Measurements from ENCODE around the gene FOXP1.

Gene FOXP1

DNA sequence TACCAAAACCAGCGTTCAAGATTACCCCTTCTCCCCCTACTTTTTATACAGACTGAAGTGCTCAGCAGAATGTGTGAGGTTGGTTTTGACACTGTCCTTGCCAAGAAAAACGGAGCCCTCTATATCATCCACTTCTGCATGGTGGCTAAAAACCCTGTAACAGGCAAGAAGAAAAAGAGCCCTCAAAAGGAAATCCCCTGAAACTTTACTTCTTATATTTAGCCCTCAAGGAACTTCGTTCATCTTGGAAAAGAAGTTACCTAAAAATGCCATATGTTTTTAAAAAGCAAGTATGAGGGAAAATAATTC, 473.6 kb downstream of the FOXP1 start:
- DNase-seq: no peak

DNA sequence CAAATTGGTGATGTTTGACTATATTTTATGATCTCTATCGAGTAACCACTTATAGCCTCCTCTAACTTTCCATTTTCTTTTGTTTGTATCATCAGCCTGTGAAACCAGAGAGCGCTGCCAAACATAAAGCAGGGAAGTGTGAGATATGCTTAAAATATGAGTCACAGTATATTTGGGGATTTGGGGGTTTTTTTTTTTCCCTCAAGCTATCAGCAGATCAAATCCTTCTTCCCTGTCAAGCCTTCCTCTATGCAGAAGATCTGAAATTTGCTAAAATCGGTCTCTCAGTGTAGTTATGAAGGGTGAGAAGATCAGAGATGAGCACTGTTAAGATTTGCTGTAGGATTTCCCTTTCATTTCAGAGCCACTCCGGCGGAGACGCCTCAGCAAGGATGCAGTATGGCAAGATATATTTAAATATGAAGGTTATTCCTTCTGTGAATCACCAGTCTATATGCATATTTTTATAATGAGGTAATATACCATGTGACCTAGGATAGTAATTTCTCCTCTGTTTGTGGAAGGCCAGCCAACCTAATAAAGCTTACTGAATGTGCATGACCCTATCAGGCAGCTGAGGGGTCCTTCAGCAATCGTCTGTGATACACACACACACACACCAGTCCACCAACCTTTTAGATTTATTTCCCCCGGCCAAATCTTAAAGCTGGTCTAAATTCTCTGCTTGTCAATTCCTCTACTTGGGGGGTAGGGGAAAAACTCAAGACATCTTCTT, 474.1 kb downstream of the FOXP1 start:
- no peak for DNase-seq

DNA sequence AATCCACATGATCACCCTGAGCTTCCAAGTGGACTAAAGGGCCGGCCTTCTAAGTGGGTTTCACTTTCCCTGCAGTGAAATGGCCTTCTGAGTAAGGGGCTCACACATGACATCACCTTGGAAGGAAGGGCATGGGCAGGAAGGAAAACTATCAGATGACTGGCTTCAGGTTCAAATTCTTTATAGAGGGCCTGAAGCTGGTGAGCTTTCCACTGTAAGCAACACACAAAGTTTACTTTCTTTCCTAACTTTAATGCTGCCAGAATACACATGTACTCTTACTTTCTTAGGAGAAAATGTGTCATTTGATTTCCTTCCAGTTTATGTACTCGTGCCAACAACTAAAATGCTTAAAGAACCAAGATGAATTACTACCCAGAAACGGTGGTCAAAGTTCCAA, 475.6 kb downstream of the FOXP1 start:
- no peak for DNase-seq

DNA sequence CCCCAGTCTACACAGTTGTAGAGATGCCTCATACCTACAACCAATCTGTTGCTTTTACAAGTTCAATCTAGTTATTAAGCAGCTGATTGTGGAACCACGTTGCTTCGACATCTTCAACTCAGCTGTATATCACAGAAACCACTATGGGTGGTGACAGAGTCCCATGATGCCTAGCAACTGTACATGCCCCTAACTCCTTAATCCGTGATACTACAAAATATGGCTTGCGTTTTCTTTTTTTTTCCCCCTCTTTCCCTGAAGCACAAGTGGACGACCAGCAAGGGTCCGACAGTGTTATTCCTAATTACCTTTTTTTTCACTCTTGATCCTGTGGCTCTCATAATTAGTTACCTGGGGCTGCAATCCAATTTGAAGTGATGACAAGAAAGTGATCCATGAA, 478.6 kb downstream of the FOXP1 start:
- DNase-seq: no peak

DNA sequence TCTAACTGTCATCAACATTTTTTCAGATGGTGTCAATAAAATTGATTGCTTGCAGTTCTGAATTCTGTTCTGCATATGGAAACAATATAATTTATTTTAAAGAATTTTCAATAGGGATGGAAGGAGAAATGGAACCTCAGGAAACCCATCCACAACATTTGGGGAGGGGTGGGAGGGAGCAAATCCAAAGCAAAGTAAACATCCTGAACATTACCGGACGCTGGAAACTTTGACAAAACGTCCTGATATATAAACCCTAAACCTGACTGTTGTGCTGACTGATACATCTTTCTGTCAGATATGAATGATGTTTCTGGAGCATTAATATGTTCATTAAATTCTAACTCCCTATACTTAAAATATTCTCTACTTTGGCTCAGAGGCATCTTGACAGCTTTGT, 479.0 kb downstream of the FOXP1 start:
- DNase-seq: no peak

DNA sequence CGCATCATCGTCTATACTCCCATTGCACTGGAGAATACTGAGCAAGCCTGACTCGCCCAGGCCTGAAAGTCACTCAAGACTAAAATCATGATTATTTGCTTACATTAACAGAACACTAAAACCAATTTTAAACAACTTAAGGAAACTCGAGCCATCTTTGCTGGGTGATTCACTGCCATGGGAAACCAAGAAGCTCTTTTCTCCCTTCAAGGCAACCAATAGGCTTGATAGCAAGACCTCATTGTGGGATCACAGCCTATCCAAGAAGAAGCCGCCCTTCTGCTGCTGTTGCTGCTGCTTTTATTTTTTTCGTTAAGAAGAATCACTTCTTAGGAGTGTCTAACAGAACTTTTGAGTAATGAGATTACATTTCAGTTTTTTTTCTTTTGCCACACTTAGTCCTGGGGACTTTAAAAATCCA, 479.4 kb downstream of the FOXP1 start:
- no peak for DNase-seq

DNA sequence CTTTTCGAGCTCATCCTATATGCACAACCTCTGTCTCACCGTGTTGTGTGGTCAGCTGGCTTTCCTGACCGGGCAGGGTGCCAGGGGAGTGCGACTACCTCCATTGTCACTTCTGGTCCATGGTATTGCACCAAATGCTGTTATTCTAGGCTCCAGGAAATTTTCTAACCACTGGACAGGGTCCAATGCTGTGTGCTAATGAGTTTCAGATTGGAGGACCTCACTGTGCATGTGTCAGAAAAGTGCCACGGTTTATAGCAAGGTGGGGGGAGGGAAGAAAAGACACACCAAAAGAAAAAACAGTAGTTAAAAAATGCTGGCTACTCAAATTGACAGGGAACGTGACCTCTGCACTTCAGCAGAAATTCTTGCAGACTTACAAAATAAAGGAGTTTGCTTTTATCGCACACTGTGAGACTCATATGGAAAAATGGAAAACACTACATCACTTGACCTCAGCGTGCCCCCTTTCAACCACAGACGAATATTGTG, 480.1 kb downstream of the FOXP1 start:
- DNase-seq: no peak

DNA sequence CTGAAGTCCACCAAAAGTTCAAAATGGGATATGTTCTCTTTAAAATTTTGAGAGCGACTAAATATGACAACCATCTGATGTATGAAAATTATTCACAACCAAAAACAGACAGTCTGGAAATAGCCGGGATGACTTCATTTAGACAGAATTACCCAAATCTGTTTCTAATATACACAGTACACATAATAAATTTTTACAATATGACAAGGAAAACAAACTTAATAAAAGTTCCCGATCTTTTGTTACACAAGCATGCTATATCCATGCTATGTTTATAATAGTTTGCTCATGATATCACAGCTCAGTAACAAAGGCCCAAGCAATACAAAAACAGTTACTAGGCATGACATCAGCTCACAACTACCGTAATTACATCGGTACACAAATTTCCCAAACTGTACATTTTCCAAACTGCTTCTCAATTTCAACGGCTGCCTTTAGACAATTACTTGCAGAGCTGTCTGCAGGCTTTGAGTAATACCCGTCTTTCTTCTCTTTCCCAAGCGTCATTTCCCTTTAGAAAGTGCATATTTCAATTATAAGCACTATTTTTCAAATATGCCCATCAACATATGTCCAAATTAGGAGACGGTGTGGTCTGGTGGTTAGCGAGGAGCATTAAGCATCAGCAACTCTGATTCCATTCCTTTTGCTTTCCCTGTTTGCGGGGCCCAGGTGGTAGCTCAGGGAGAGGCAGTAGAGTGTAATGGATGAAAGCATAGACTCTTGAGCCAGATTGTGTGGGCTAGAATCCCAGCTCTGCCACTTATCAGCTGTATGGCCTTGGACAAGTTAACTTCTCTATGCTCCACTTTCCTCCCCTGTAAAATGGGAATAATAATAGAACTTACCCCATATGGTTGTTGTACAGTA, 481.2 kb downstream of the FOXP1 start:
- DNase-seq: no peak

DNA sequence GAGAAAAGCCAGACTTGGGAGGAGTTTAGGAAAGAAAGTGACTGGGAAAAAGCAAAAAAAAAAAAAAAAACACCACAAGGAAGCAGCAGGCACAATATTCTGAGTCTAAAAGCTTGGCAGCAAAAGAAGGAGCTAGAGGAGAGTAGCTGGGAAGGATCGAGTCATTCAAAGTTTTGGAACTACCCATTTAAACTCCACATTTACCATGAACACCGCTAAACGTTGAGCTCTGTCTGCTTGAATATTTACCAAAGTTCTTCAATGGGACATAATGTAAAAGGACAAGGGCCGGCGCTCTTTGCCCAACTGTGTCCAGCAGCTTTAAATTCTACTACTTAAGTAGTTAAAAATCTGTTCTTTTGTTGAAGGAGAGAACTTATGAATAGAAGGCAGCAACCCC, 481.9 kb downstream of the FOXP1 start:
- DNase-seq: no peak

DNA sequence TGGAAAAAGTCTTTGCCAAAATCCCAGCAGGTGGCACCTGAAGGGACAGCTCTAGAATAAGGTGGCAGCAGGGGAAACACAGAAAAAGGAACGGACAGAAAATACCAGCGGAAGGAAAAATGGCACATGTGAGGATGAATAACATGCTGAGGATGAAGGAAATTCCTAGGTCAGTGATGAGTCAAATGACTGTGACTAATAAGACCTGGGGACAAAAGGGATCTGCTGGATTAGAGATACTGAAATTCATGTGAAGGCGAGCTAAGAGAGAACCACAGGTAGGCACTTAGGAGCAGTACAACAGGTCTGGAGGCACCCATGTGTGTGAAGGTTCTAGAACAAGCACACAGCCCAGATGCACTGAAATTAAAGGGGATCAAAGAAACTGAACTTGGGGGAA, 482.5 kb downstream of the FOXP1 start:
- DNase-seq: no peak

DNA sequence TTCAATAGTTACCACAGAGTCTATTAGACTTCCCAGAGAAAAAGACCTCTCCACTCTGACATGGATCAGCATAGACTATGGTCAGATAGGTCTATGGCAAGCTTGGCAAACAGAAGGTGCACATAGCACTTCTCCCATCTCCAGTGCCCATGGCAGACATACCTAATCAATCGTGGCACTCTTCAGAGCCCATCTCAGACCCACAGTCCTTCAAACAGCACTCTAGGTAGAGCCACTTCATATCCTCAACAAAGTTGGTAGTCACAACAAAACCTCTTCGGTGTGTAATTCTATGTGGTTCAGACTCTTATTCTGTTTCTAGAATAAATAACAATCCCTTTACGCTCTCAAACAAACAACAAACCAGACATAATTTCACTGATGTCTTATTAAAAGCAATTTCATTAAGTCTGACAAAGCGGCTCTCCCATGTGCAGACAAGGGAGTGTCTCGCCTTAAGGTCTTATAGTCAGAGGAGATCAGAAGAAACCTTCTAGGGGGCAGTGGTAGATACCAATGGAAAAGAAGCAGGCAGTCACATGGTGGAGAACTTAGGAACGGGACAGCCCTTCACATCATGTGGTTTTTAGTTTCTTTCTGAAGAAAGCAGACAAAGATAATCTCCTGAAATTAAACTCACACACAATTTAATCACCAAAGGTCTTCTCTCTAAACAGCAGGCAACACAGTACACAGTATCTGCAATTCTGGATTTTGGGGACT, 483.4 kb downstream of the FOXP1 start:
- no peak for DNase-seq

DNA sequence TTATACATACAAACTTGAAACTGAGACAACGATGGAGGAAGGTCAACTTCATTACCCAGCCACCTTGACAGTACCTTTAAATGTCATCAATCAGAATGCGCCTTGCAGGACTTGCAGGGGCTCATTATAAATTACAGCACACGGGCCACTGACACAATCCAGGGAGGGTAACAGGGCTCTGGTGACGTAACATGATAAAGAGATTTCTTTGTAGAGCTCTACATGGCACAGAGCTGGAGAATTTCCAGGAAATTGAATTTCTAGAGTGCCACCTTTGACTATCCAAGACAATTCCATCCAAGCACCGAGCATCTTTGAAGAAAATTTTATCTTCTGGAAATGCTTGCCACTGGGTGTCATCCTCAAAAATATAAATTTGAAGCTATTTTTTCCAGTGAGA, 486.0 kb downstream of the FOXP1 start:
- DNase-seq: no peak

DNA sequence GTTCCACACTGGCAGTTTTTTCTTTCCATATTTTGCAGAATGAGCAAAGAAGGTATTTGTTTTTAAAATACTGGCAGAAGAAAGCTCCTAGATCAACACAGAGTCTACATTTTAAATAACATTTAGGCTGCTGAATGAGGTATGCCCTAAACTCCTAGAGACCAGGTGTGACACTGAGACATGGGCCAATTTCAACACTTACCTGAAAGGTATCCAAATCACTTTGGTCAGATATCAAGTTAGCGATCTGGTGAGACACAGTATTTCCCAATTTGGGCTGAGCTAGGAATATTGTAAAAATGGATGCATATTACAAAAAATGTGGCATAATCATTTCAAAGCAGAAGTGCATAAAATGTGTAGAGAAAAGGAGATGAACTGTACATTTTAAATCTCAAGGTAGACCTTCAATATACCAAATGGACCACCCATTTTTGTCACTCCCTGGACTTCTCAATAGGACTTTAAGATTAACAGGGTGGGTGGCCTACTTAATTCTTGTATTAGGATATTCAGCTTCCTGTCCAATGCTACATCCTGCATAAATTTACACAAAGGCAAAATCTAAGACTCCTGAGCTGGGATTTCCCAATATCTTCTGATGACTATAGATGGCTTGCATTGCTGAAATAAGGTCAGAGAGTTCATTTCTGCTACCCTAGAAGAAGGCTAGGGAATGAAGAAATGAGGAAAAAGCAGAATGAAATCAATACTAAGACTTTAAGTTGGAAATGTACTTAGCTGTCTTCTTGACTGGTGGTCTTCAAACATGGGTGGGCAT, 487.8 kb downstream of the FOXP1 start:
- no peak for DNase-seq

DNA sequence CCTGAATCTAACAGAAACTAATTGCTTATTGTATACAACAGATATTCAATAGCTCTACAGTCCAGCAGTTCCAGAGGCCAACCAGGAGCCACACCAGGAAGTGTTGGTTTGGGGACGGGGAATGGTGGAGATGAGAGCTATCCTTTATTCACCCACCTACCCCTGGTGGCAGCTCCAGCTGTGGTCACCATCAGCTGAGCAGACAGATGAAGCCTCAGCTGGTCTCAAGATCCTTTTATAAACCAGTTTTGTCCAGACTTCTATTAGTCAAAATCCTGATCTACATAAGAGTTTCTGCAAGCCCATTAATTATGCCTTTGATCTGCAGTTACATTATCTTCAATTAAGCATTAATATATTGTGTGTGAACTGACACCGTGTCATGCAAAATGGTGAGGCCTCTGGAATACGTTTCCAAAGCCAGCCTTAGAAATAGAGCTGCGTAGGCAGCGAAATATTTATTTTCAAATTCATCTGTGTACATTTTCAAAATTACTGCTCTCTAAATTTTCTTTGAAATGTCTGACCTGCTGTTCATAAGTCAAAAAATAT, 488.8 kb downstream of the FOXP1 start:
- no peak for DNase-seq

DNA sequence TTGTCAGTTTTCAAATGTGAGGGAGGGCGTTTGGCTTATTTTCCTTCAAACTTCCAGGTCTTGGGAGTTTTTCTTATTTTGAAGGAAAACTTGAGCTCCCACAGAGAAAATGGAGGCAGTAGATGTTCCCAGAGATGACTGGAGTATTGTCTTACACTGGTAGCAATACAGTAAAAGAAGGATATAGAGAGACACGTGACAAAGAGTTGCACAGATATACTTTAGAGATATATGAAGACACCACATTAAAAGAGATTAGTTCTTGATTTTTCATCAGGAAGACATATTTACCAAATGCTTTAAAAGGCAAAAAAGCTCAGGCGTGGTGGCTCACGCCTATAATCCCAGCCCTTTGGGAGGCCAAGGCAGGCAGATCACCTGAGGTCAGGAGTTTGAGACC, 490.9 kb downstream of the FOXP1 start:
- no peak for DNase-seq

DNA sequence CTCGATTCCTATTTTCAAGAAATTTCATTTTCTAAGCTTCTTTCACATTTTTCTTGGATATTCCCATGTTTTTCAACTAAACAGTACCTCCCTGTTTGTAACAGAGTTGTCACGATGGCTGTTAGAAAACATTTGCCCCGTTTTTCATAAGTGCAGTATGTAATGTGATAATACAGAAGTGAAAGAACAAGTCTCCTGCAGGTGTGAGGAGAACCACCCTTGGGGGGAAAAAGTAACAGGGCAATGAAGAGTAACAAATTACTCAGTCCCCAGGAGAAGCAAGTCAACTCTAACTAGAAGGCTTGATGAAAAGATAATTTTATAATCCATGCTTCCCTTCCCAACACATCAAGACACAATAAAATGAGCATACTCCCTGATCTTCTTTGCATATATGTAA, 493.3 kb downstream of the FOXP1 start:
- no peak for DNase-seq

DNA sequence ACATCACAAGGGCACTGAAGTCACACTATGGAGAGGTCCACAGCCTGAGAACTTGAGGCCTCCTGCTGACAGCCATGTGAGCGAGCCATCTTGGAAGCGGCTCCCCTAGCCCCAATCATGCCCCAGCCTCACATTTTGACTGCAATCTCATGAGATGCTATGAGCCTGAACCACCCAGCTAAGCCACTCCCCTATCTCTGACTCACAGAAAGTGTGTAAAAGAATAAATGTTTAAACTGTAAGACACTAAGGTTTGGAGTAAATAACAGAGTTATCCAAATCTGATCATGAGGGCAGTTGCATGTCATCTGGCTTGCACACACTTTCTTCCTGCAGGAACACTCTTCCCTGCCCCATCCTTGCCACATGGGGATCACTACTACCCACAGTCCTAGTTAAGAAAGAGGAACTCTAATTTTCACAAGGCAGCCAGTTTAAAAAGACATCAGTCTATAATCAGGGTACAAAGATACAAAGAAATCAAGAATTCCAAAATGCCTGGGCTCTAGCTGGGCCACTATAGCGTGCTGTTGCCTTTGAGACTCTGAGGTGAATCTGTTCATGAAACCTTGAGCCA, 494.2 kb downstream of the FOXP1 start:
- DNase-seq: no peak

DNA sequence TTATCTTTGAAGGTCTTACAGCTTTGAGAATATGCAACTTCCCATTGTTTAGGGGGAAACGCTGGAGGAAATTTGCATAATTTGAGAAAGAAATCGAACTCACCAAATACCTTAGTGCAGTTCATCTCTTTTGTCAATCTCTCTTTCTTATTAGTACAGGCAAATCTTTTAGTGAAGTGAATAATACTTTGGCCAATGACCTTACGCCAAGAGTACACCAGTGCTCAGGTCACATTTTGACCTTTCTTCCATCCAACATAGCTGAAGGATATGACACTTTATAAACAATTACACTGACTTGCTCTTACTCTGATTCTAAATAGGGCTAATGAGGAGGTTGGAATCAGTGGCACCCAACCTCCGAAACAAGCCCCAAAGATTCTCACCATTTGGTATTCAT, 494.8 kb downstream of the FOXP1 start:
- no peak for DNase-seq

DNA sequence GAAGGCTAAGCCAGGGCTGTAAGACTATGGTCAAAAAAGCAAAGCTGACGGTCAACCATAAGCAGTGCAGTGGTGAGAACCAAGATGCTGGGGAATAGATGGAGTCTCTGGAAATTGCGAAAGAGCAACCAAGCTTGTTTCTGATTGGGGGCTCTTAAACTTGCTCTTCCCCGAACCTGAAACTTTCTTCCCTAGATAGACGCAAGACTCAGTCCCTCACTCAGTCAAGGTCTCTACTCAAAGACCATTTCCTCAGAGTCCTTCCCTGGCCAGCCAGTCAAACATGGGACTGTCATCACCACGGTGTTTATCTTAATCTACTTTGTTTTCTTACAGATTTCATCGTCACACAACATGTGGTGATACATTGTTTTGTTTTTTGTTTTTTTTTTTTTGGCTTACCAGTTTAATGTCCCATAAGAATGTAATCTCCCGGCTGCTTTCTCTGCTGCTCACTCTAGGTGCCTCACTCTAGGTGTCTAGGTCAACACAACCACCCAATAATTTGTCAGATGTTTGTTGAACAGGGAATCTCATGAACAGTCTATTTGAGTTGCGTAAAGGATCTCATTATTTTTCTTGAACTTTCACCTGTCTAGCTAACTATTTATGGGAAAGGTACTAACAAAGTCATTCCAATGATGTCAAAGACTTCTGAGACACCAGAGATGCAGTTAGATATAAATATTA, 495.4 kb downstream of the FOXP1 start:
- DNase-seq: no peak

DNA sequence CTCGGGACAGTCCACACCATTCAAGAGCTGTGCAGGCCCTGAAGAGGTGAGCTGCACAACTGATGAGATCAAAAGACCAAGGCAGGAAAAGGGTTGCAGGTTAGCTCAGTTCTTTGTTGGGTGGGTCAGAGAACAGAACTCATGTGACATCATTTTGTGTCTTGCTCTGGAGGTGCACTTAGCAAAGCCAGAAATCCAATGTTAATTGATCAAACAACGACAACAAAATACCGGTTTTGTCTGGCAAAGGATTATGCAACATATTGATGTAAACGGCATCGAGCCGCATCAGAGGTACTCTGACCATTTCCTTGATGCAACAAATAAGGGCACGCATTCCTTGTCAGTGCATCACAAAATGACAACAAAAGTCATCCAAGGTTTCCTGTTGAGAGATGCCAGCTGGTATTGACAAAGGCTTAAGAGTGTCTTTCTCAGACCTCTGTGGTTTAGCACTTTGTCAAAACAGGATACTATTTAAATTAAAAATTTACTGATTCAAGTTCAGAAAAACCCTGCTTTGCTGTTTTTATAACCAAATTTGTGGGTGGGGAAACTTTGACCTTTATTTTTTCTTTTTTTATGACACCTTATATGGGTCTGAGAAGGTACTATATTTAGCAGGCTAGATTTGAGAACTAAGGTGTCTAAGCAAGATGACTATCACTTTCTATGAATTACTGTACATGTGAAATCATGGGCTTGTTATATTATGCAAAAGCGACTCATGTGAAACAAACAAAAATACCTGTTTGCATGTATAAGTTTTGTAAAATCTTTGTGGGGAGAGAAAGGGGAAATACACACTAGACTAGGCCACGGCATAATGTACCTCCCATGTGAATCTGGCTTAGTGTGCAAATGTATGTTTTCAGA, 496.1 kb downstream of the FOXP1 start:
- no peak for DNase-seq

DNA sequence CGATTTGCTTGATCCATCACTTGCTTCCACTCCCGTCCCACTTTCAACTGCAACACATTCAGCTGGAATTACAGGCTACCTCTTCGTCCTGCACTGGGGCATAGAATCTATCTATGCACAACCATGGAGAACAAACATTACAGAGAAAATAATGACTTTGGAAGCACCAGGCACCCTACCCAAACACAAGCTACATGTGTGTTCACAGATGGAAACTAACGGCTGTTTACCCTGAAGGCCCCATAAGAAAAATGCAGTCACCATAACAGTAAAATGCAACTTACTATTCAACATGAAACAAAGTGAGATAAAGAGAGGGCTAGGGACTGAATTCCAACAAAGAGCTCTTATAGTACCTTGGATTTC, 496.8 kb downstream of the FOXP1 start:
- DNase-seq: no peak
